ENCODE results near the gene TM2D3.
A peak's percentile ranks its signal among the peaks of the same experiment; 100 is the strongest.

The TM2D3 gene, protein sequence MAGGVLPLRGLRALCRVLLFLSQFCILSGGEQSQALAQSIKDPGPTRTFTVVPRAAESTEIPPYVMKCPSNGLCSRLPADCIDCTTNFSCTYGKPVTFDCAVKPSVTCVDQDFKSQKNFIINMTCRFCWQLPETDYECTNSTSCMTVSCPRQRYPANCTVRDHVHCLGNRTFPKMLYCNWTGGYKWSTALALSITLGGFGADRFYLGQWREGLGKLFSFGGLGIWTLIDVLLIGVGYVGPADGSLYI

DNA sequence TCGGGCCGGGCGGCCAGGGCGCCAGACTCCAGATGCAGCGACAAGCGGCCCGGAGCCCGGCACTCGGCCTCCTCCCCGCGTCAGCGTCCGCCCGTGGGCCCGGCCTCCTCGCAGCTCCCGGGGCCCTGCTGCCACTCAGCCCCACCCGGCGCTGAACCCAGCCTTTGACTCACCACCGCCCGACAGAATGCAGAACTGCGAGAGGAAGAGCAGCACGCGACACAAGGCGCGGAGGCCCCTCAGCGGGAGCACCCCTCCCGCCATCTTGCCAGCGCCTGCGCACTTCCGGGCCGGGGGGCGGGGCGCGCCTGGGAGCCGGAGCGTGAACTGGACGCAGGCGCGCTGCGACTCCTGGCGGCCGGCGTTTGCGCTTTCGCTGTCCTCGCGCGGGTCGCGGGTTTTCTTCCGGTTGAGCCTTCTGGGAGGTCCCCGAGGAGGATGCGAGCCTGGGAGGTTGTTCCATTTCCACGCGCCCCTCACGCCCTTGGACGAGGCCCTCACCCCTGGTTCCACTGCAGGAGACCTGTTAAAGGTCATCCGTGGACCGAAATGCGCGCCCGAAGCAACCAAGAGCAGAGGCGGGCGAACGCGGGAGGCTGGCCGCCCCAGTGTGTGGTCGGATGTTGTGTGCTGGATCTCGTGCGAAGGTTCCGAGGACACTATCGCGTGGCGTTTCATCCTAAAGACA, at the start of gene TM2D3:
Gene TM2D3 (minus strand): TSS at position 284 of the 688 bp plus-strand sequence. CDS start 20 bp downstream, at position 264.
- no peaks in the 10 kb centered on the region for H3K9me3 ChIP-seq
- peak within 1 kb of the TSS; percentile 98 for H3K27ac ChIP-seq
- peak within 1 kb of the TSS; percentile 87 to 94 for H3K4me3 ChIP-seq (ENCODE audit: low read depth in 1 of 2, low read length in 1 of 2)
- TF ChIP-seq, protein P1, sequence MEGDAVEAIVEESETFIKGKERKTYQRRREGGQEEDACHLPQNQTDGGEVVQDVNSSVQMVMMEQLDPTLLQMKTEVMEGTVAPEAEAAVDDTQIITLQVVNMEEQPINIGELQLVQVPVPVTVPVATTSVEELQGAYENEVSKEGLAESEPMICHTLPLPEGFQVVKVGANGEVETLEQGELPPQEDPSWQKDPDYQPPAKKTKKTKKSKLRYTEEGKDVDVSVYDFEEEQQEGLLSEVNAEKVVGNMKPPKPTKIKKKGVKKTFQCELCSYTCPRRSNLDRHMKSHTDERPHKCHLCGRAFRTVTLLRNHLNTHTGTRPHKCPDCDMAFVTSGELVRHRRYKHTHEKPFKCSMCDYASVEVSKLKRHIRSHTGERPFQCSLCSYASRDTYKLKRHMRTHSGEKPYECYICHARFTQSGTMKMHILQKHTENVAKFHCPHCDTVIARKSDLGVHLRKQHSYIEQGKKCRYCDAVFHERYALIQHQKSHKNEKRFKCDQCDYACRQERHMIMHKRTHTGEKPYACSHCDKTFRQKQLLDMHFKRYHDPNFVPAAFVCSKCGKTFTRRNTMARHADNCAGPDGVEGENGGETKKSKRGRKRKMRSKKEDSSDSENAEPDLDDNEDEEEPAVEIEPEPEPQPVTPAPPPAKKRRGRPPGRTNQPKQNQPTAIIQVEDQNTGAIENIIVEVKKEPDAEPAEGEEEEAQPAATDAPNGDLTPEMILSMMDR (IDR thresholded peaks at IDR 0.05) = peak; percentile 98
- H3K36me3 ChIP-seq = peaks cover 16% of the 10 kb centered on the region
- H3K4me1 ChIP-seq (ENCODE audit: control insufficient read depth in 1 of 2, insufficient read depth in 1 of 2, low read depth in 1 of 2, low read length in 1 of 2) = peaks cover 29 to 32% of the 10 kb centered on the region in 2 experiments
- no peaks in the 10 kb centered on the region for H3K27me3 ChIP-seq

DNA sequence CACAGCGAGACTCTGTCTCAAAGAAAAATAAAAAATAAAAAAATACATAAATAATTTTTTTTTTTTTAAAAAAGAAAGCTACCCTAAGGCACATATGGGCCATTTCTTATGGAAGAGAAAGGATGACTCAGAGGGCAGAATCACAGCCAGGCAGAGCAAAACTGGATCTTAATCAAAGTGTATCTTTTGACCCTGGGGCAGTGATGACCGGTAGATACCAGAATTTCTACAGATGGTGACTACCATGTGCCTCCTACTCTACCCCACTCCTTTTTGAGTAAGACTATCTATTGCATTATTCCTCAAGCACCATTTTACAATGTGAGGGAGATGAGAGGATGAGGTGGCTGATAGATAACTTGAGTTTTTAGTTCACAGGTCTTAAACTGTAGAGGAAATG, 46.1 kb upstream of the TM2D3 start:
- no peak overlapping the region for H3K4me3 ChIP-seq (ENCODE audit: low read depth in 1 of 2, low read length in 1 of 2)
- H3K4me1 ChIP-seq (ENCODE audit: control insufficient read depth in 1 of 2, insufficient read depth in 1 of 2, low read depth in 1 of 2, low read length in 1 of 2) = no peaks in the 10 kb centered on the region
- H3K36me3 ChIP-seq = no peaks in the 10 kb centered on the region
- H3K27ac ChIP-seq = no peak overlapping the region
- H3K27me3 ChIP-seq = no peaks in the 10 kb centered on the region
- no peaks in the 10 kb centered on the region for H3K9me3 ChIP-seq
- TF ChIP-seq, protein P1 (IDR thresholded peaks at IDR 0.05) = no peak

DNA sequence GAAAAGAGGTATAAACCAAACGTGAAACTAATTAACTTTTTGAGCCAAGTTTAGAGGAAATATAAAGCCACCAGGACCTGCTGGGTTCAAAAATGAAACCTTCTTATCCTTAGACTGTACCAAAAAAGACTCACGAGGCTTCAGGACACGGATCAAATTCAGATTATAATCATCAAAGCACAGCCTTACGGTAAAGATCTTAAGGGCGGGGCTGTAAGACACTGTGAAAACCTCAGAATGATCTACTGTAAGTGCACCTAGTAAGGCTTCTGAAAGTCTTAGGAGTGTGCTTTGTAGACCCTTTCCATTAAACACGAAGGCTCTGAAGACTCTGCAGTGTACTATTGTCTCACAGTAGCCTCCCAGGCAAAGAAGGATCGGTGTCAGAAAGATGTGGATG, 45.3 kb upstream of the TM2D3 start:
- H3K4me3 ChIP-seq (ENCODE audit: low read depth in 1 of 2, low read length in 1 of 2) = no peak overlapping the region
- H3K36me3 ChIP-seq = no peaks in the 10 kb centered on the region
- H3K4me1 ChIP-seq (ENCODE audit: control insufficient read depth in 1 of 2, insufficient read depth in 1 of 2, low read depth in 1 of 2, low read length in 1 of 2) = no peaks in the 10 kb centered on the region
- H3K27ac ChIP-seq = no peak overlapping the region
- TF ChIP-seq, protein P1 (IDR thresholded peaks at IDR 0.05) = no peak
- no peaks in the 10 kb centered on the region for H3K27me3 ChIP-seq
- H3K9me3 ChIP-seq = no peaks in the 10 kb centered on the region

DNA sequence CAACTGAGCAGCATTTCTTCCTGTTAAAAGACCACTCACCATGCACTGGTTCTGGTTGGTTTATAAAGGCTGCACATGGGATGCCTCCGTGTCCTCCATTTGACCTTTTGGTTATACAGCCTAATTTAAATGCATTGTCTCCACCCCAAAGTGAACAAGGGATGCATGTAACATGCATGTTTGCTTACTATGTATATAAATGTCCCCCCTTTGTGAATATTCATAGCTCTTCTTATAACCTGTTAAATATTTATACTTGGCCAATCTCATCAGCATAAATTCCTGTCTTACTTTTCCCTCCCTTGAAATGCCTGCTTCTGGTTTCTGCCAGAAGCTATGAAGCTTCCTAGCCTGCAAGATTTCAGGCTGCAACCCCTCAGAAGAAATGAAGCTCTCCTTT, 44.6 kb upstream of the TM2D3 start:
- no peak overlapping the region for H3K4me3 ChIP-seq (ENCODE audit: low read depth in 1 of 2, low read length in 1 of 2)
- H3K9me3 ChIP-seq = no peaks in the 10 kb centered on the region
- no peaks in the 10 kb centered on the region for H3K27me3 ChIP-seq
- TF ChIP-seq, protein P1 (IDR thresholded peaks at IDR 0.05) = no peak
- no peaks in the 10 kb centered on the region for H3K36me3 ChIP-seq
- H3K27ac ChIP-seq = no peak overlapping the region
- no peaks in the 10 kb centered on the region for H3K4me1 ChIP-seq (ENCODE audit: control insufficient read depth in 1 of 2, insufficient read depth in 1 of 2, low read depth in 1 of 2, low read length in 1 of 2)

DNA sequence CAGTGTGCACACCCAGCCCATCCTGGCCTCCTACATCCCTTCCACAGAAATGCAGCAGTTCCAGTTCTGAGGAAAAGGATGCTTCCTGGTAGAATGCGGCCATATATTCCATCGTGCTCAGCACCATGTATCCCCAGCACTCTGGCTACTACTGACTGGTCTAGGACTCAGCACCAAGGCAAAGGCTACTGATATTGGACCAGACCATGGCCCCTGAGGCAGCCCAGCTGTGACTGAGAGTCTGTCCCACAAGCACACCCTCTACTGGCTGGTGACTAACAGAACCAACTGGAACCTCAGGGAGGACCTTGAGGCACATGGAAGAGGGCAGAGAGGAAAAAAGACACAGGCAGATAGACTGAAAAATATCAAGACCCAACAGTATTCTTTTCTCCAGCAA, 42.1 kb upstream of the TM2D3 start:
- H3K4me3 ChIP-seq (ENCODE audit: low read depth in 1 of 2, low read length in 1 of 2) = no peak overlapping the region
- H3K9me3 ChIP-seq = no peaks in the 10 kb centered on the region
- no peak overlapping the region for H3K27ac ChIP-seq
- H3K4me1 ChIP-seq (ENCODE audit: control insufficient read depth in 1 of 2, insufficient read depth in 1 of 2, low read depth in 1 of 2, low read length in 1 of 2) = no peaks in the 10 kb centered on the region
- TF ChIP-seq, protein P1 (IDR thresholded peaks at IDR 0.05) = no peak
- H3K27me3 ChIP-seq = no peaks in the 10 kb centered on the region
- H3K36me3 ChIP-seq = no peaks in the 10 kb centered on the region
